ENCODE measurements around the gene ZNF678.
"Not testable (repeated sequence)": the region's sequence is repeated elsewhere in the genome, so short reads cannot be mapped to it uniquely, and the experiment has no call there.

The ZNF678 gene

GRCh38 chr1:227673441-227673840 lies 110.1 kb downstream of the ZNF678 start:
- no peak overlapping the region for H3K4me3 ChIP-seq (replicated peaks; ENCODE audit: low read depth, low read length)
- no peak for DNase-seq (ENCODE audit: low read depth)
- TF ChIP-seq CTCF (IDR thresholded peaks at IDR 0.05; ENCODE audit: low read length, missing control alignments) = no peak

GRCh38 chr1:227685807-227686206 lies 122.5 kb downstream of the ZNF678 start:
- no peak overlapping the region for H3K4me3 ChIP-seq (replicated peaks; ENCODE audit: low read depth, low read length)
- no peak for DNase-seq (ENCODE audit: low read depth)
- no peak for TF ChIP-seq CTCF (IDR thresholded peaks at IDR 0.05; ENCODE audit: low read length, missing control alignments)

GRCh38 chr1:227697321-227697864 lies 134.0 kb downstream of the ZNF678 start:
- no peak for DNase-seq (ENCODE audit: low read depth)
- no peak for TF ChIP-seq CTCF (IDR thresholded peaks at IDR 0.05; ENCODE audit: low read length, missing control alignments)
- no peak overlapping the region for H3K4me3 ChIP-seq (replicated peaks; ENCODE audit: low read depth, low read length)

- not testable (repeated sequence) for H3K4me3 ChIP-seq (replicated peaks; ENCODE audit: low read depth, low read length); DNase-seq (ENCODE audit: low read depth)
Observed at GRCh38 chr1:227701631-227702030, 138.3 kb downstream of the ZNF678 start.

- no peak for TF ChIP-seq CTCF (IDR thresholded peaks at IDR 0.05; ENCODE audit: low read length, missing control alignments)
- no peak for DNase-seq (ENCODE audit: low read depth)
- no peak overlapping the region for H3K4me3 ChIP-seq (replicated peaks; ENCODE audit: low read depth, low read length)
Observed at GRCh38 chr1:227707846-227708245, 144.5 kb downstream of the ZNF678 start.

- no peak for TF ChIP-seq CTCF (IDR thresholded peaks at IDR 0.05; ENCODE audit: low read length, missing control alignments)
- no peak for DNase-seq (ENCODE audit: low read depth)
- H3K4me3 ChIP-seq (replicated peaks; ENCODE audit: low read depth, low read length) = no peak overlapping the region
Observed at GRCh38 chr1:227709451-227709850, 146.1 kb downstream of the ZNF678 start.

- H3K4me3 ChIP-seq (replicated peaks; ENCODE audit: low read depth, low read length); DNase-seq (ENCODE audit: low read depth): not testable (repeated sequence)
Observed at GRCh38 chr1:227710474-227710873, 147.1 kb downstream of the ZNF678 start.

- H3K4me3 ChIP-seq (replicated peaks; ENCODE audit: low read depth, low read length) = no peak overlapping the region
- no peak for TF ChIP-seq CTCF (IDR thresholded peaks at IDR 0.05; ENCODE audit: low read length, missing control alignments)
- no peak for DNase-seq (ENCODE audit: low read depth)
Observed at GRCh38 chr1:227712648-227713047, 149.3 kb downstream of the ZNF678 start.

Data from fibroblast of pulmonary artery (primary cell).